Loucy (cell line): ENCODE results near the gene AQP1.

Source experiments
- H2AFZ ChIP-seq: fragments of 200-600 bp; sonication (generic); 2 replicates; pipeline ENCODE4 v1.6.0; 2016; ENCODE audit warnings: antibody characterized with exemption, mild to moderate bottlenecking, low read length, moderate library complexity
- H3F3A ChIP-seq: fragments of 200-600 bp; 2 replicates; pipeline ENCODE4 v1.6.0; 2016; ENCODE audit warnings: antibody characterized with exemption, low read depth, mild to moderate bottlenecking
- H3K27me3 ChIP-seq: fragments of 200-600 bp; sonication (generic); 2 replicates; pipeline ENCODE4 v1.6.1; 2014; ENCODE audit warnings: low read length, mild to moderate bottlenecking; ENCODE audit not compliant: insufficient read depth, poor library complexity, severe bottlenecking
- H3K36me3 ChIP-seq: fragments of 200-600 bp; sonication (generic); 2 replicates; pipeline ENCODE4 v1.6.1; 2016; ENCODE audit warnings: low read length; ENCODE audit not compliant: insufficient read depth
- H3K4me1 ChIP-seq: fragments of 200-600 bp; sonication (generic); 2 replicates; pipeline ENCODE4 v1.5.1; 2014; ENCODE audit warnings: low read length, mild to moderate bottlenecking; ENCODE audit not compliant: insufficient read depth, poor library complexity, severe bottlenecking
- H3K4me2 ChIP-seq: fragments of 200-600 bp; sonication (generic); 2 replicates; pipeline ENCODE4 v1.6.0; 2014; ENCODE audit warnings: antibody characterized with exemption, low read length, low read depth, mild to moderate bottlenecking; ENCODE audit not compliant: poor library complexity, severe bottlenecking
- H3K4me3 ChIP-seq: fragments of 200-600 bp; sonication (generic); 2 replicates; pipeline ENCODE4 v1.5.1; 2014; ENCODE audit warnings: low read length, mild to moderate bottlenecking, mixed read lengths; ENCODE audit not compliant: poor library complexity, severe bottlenecking
- H3K79me2 ChIP-seq: fragments of 200-600 bp; sonication (generic); 2 replicates; pipeline ENCODE4 v1.6.1; 2014; ENCODE audit warnings: low read length; ENCODE audit not compliant: insufficient read depth
- H3K9ac ChIP-seq: fragments of 200-600 bp; sonication (generic); 2 replicates; pipeline ENCODE4 v1.6.0; 2014; ENCODE audit warnings: mild to moderate bottlenecking, low read depth, low read length, moderate library complexity; ENCODE audit not compliant: poor library complexity, severe bottlenecking
- H3K9me2 ChIP-seq: fragments of 200-600 bp; sonication (generic); replicated peaks from 2 replicates; pipeline ENCODE4 v1.6.1; 2016; ENCODE audit warnings: low read depth, low read length, mixed read lengths
- H3K9me3 ChIP-seq: fragments of 200-600 bp; sonication (generic); 2 replicates; pipeline ENCODE4 v1.6.1; 2014; ENCODE audit warnings: mild to moderate bottlenecking, antibody characterized with exemption, low read length, low read depth; ENCODE audit not compliant: insufficient read depth
- H4K20me1 ChIP-seq: fragments of 200-600 bp; sonication (generic); 2 replicates; pipeline ENCODE4 v1.6.0; 2014; ENCODE audit warnings: antibody characterized with exemption, low read length, mild to moderate bottlenecking; ENCODE audit not compliant: insufficient read depth, poor library complexity, severe bottlenecking
- EZH2phosphoT487 ChIP-seq: fragments of 200-600 bp; IDR thresholded peaks from 2 replicates; pipeline ENCODE4 v1.6.1; 2018; ENCODE audit warnings: antibody characterized with exemption, mild to moderate bottlenecking, moderate library complexity, borderline replicate concordance
- TF ChIP-seq, protein P1 (sequence below): fragments of 200-600 bp; sonication (generic); conservative IDR thresholded peaks from 2 replicates; pipeline ENCODE4 v1.5.1; 2014; ENCODE audit warnings: mild to moderate bottlenecking, antibody characterized with exemption, low read length

Gene AQP1

DNA sequence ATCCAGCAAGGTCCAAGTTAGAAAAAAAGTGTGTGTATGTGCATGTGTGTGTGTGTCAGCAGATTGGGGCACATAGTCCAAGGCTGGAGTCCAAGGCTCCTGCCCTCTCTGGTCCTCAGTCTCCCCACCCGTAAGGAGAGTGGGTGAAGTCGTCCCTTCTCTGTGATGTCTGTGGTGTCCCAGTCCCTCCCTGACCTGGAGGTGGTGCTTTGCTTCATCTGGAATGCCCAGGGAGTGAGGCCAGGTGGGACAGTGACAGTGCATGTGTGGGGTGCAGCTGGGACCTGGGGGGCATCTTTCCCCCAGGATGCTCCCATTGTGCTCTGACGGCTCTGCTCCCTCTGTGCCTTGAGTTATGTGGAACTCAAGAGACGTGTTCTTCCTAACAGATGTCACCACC lies 18.0 kb downstream of the AQP1 start:
- TF ChIP-seq, protein P1, sequence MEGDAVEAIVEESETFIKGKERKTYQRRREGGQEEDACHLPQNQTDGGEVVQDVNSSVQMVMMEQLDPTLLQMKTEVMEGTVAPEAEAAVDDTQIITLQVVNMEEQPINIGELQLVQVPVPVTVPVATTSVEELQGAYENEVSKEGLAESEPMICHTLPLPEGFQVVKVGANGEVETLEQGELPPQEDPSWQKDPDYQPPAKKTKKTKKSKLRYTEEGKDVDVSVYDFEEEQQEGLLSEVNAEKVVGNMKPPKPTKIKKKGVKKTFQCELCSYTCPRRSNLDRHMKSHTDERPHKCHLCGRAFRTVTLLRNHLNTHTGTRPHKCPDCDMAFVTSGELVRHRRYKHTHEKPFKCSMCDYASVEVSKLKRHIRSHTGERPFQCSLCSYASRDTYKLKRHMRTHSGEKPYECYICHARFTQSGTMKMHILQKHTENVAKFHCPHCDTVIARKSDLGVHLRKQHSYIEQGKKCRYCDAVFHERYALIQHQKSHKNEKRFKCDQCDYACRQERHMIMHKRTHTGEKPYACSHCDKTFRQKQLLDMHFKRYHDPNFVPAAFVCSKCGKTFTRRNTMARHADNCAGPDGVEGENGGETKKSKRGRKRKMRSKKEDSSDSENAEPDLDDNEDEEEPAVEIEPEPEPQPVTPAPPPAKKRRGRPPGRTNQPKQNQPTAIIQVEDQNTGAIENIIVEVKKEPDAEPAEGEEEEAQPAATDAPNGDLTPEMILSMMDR: no peak
- TF ChIP-seq EZH2phosphoT487: no peak
- Histone ChIP-seq H3K4me1 (no peaks in the 10 kb centered on the region), H2AFZ (no peak overlapping the region), H3F3A (no peaks in the 10 kb centered on the region), H3K27me3 (no peaks in the 10 kb centered on the region), H3K4me3 (no peak overlapping the region), H3K4me2 (no peak overlapping the region), H3K9ac (no peak overlapping the region), H3K9me2 (no peaks in the 10 kb centered on the region), H4K20me1 (no peaks in the 10 kb centered on the region), H3K79me2 (no peaks in the 10 kb centered on the region), H3K36me3 (no peaks in the 10 kb centered on the region), H3K9me3 (no peaks in the 10 kb centered on the region)

GRCh38 chr7:30930621-30931020 lies 19.0 kb downstream of the AQP1 start:
- Histone ChIP-seq H3K9ac (no peak overlapping the region), H3K36me3 (no peaks in the 10 kb centered on the region), H3F3A (no peaks in the 10 kb centered on the region), H3K4me1 (no peaks in the 10 kb centered on the region), H3K4me2 (no peak overlapping the region), H3K4me3 (no peak overlapping the region), H3K9me2 (no peaks in the 10 kb centered on the region), H3K9me3 (no peaks in the 10 kb centered on the region), H3K79me2 (no peaks in the 10 kb centered on the region), H4K20me1 (no peaks in the 10 kb centered on the region), H2AFZ (no peak overlapping the region), H3K27me3 (no peaks in the 10 kb centered on the region)
- TF ChIP-seq EZH2phosphoT487: no peak
- TF ChIP-seq, protein P1: no peak

DNA sequence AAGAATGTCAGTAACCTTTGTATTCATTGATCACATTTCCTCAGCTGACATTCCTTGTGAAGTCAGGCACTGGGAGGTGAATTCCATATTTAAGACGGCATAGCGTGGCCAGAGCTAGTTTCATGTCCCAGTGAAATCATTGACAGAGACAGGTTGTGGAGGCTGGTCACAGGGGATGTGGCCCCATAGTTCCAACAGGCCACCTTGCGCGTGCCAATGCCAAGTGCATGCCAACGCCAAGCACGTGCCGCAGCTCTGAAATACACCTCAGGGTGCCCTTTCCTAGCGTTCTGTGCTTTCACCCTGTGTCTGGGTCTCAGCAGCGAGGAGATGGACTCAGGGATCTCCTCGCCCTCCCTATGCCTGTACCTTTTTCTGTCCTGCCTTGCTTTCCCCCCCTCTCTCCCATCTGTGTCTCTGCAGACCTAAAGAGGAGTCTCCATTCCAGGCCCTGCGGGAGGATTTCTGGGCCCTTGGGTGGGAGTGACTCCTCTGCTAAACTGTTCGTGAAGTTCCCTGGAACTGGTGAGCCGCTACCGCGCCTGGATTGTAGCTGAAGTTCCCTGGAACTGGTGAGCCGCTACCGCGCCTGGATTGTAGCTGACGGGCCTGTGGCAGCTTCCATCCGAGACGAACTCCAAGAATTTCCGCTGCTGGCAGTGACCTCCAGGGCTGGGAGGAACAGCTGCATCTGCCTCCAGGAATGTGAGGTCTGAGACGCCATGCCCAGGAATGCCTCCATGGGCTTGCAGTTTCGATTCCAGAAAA lies 19.7 kb downstream of the AQP1 start:
- H3K9me2 ChIP-seq: no peaks in the 10 kb centered on the region
- H3K36me3 ChIP-seq: no peaks in the 10 kb centered on the region
- H2AFZ ChIP-seq: no peak overlapping the region
- no peaks in the 10 kb centered on the region for H3K79me2 ChIP-seq
- no peaks in the 10 kb centered on the region for H3K9me3 ChIP-seq
- no peaks in the 10 kb centered on the region for H4K20me1 ChIP-seq
- no peak for TF ChIP-seq EZH2phosphoT487
- TF ChIP-seq, protein P1: no peak
- no peaks in the 10 kb centered on the region for H3K4me1 ChIP-seq
- no peak overlapping the region for H3K4me3 ChIP-seq
- H3K27me3 ChIP-seq: no peaks in the 10 kb centered on the region
- no peaks in the 10 kb centered on the region for H3F3A ChIP-seq
- no peak overlapping the region for H3K4me2 ChIP-seq
- H3K9ac ChIP-seq: no peak overlapping the region
